K562 (cell line): Measurements from ENCODE around the gene SLC38A8. TPM values are rescaled to one million over a fixed set of nuclear protein-coding genes. Genes with fewer than 3 reads are reported as not detected.
A peak's percentile ranks its signal among the peaks of the same experiment; 100 is the strongest.

Experiments
- ATAC-seq: fragments of 200-7000 bp; cut with Tn5 transposase; 3 replicates; pipeline ENCODE4 v1.9.1; 2020; ENCODE audit warnings: moderate library complexity
- BruUV-seq: library from RNA; stranded (reverse); fragments of 400-500 nt; replicated peaks from 2 replicates; lab custom pipeline; 2021; lab: Mats Ljungman, UMichigan
- CTCF ChIA-PET: fragments of 300-600 bp; formaldehyde crosslinking; extraction: SDS; loops from one replicate; lab custom pipeline; 2021; ENCODE audit warnings: low intra/inter-chr PET ratio; lab: Yijun Ruan, JAX
- POLR2A ChIA-PET: fragments of 300-600, 350-650 bp; sonication (Branson Sonifier 250); formaldehyde crosslinking; extraction: SDS; loops from one replicate; lab custom pipeline; 2021; ENCODE audit warnings: antibody characterized with exemption, inconsistent platforms; lab: Yijun Ruan, JAX
- DNase-seq, 4 experiments: peaks; one replicate each; pipeline versions ENCODE4 v3.0.0 to v3.0.0-alpha.2; 2011 to 2018; ENCODE audit warnings: low spot score in 3 of 4, mixed read lengths in 3 of 4; ENCODE audit errors: extremely low read depth in 1 of 4
- FAIRE-seq: peaks from 2 replicates; lab custom pipeline; 2011; peaks lifted over from hg19 to GRCh38; lab: Jason Lieb, UNC
- H2AFZ ChIP-seq: 2 replicates; pipeline ENCODE4 v1.6.0; 2011; ENCODE audit warnings: low read depth, low read length, control low read depth, inconsistent platforms
- H3K27ac ChIP-seq: fragments of 200-600 bp; 3 replicates; pipeline ENCODE4 v1.8.0; 2011; ENCODE audit warnings: low read depth, mild to moderate bottlenecking, control low read depth, inconsistent platforms, low read length, moderate library complexity, mixed read lengths; ENCODE audit errors: extremely low read depth
- H3K27me3 ChIP-seq, 2 experiments: fragments of 300-600 bp in 1 of 2; 2 replicates in 1 of 2; 3 replicates in 1 of 2; pipeline versions ENCODE4 v1.6.0 to v1.8.0; 2011; ENCODE audit warnings: inconsistent platforms in 2 of 2, low read length in 2 of 2, mild to moderate bottlenecking in 1 of 2, mixed read lengths in 1 of 2, moderate library complexity in 1 of 2; ENCODE audit not compliant: control insufficient read depth in 2 of 2, insufficient read depth in 2 of 2
- H3K36me3 ChIP-seq: fragments of 300-600 bp; 3 replicates; pipeline ENCODE4 v1.8.0; 2011; ENCODE audit warnings: mild to moderate bottlenecking, low read length, inconsistent platforms; ENCODE audit not compliant: control insufficient read depth, insufficient read depth
- H3K4me1 ChIP-seq, 2 experiments: fragments of 200-600 bp in 1 of 2; replicated peaks in 1 of 2; 2 replicates in 1 of 2; 3 replicates in 1 of 2; pipeline versions ENCODE4 v1.5.1 to v1.8.0; 2011; ENCODE audit warnings: inconsistent platforms in 2 of 2, low read length in 2 of 2, mild to moderate bottlenecking in 1 of 2, mixed read lengths in 1 of 2, moderate library complexity in 1 of 2; ENCODE audit not compliant: control insufficient read depth in 2 of 2, insufficient read depth in 2 of 2
- H3K4me2 ChIP-seq: 2 replicates; pipeline ENCODE4 v1.6.1; 2011; ENCODE audit warnings: low read length, control low read depth, inconsistent platforms, mixed read lengths; ENCODE audit not compliant: insufficient read depth
- H3K4me3 ChIP-seq: fragments of 200-600 bp; sonication (generic), shearing (Covaris generic); 2 replicates; pipeline ENCODE4 v1.5.1; 2016; ENCODE audit warnings: control low read depth, inconsistent platforms
- H3K79me2 ChIP-seq: fragments of 200-600 bp; 3 replicates; pipeline ENCODE4 v1.8.0; 2011; ENCODE audit warnings: low read length, inconsistent platforms; ENCODE audit not compliant: control insufficient read depth, insufficient read depth
- H3K9ac ChIP-seq, 2 experiments: 2 replicates each; pipeline versions ENCODE4 v1.6.0 to v1.6.1; 2011; ENCODE audit warnings: low read depth in 2 of 2, low read length in 2 of 2, control low read depth in 1 of 2, inconsistent platforms in 1 of 2, mild to moderate bottlenecking in 1 of 2, mixed read lengths in 1 of 2; ENCODE audit not compliant: insufficient read depth in 1 of 2
- H3K9me1 ChIP-seq: one replicate; pipeline ENCODE4 v1.6.0; 2011; ENCODE audit warnings: inconsistent platforms, mild to moderate bottlenecking, low read length, moderate library complexity; ENCODE audit not compliant: control insufficient read depth, insufficient read depth
- H3K9me3 ChIP-seq: replicated peaks from 2 replicates; pipeline ENCODE4 v1.5.1; 2011; ENCODE audit warnings: low read depth, low read length, inconsistent platforms; ENCODE audit not compliant: control insufficient read depth, insufficient read depth
- H4K20me1 ChIP-seq: replicated peaks from 2 replicates; pipeline ENCODE4 v1.6.1; 2011; ENCODE audit warnings: low read length, inconsistent platforms, mixed read lengths; ENCODE audit not compliant: control insufficient read depth, insufficient read depth
- AFF1 ChIP-seq, 2 experiments: fragments of 450-650 bp; IDR thresholded peaks; 2 replicates each; pipeline ENCODE4 v1.6.1; 2018; ENCODE audit warnings: mild to moderate bottlenecking in 2 of 2, low read depth in 1 of 2; ENCODE audit not compliant: partially characterized antibody in 2 of 2
- MEIS2 ChIP-seq: fragments of 450-650 bp; IDR thresholded peaks from 2 replicates; pipeline ENCODE4 v1.6.1; 2014; ENCODE audit warnings: mild to moderate bottlenecking; ENCODE audit not compliant: partially characterized antibody
- POLR2H ChIP-seq: IDR thresholded peaks from 2 replicates; pipeline ENCODE4 v1.6.1; 2016; ENCODE audit warnings: missing genetic modification characterization, low read depth, mild to moderate bottlenecking, control low read depth, missing compliant biosample characterization, moderate library complexity
- WGBS: fragments of 100-300 bp; shearing (Covaris generic); methylation state at CpG from one replicate; pipeline ENCODE4 v1.1.6; 2016; ENCODE audit warnings: low coverage, mixed read lengths; ENCODE audit not compliant: insufficient coverage; ENCODE audit errors: missing lambda C conversion rate; 5-methylcytosine and 5-hydroxymethylcytosine counted together
- in situ Hi-C: fragments of 300-500 bp; cut with MboI; formaldehyde crosslinking; loops from 4 replicates; pipeline ENCODE4 v1.15.0; 2018; ENCODE audit warnings: inconsistent platforms, mixed read lengths
- intact Hi-C: fragments of 100-400 bp; cut with micrococcal nuclease; formaldehyde crosslinking; loops from 2 replicates; pipeline ENCODE4 v1.14.2; 2022
- polyA plus RNA-seq, 8 experiments: library from polyadenylated mRNA; depleted of rRNA in 4 of 8; stranded (reverse) in 5 of 8; unstranded in 3 of 8; fragments of >200 nt; fragmentation: Nextera tagmentation in 2 of 8; fragmentation: Illumina TruSeq in 1 of 8; extraction: Ambion mirVana in 2 of 8; extraction: Trizol in 1 of 8; gene quantifications; 2 replicates each; pipeline versions ENCODE4 v1.2.1 to v1.2.3, GENCODE V29; 2011 to 2014; ENCODE audit warnings: inconsistent platforms in 1 of 8, missing spikeins in 1 of 8
- total RNA-seq, 7 experiments: library from RNA; depleted of rRNA in 6 of 7; stranded (reverse); fragments of >200 nt in 6 of 7; fragmentation: Illumina TruSeq in 2 of 7; extraction: Trizol in 2 of 7; gene quantifications; 2 replicates each; pipeline versions ENCODE4 v1.2.1 to v1.2.3, GENCODE V29; 2011 to 2021; ENCODE audit warnings: low replicate concordance in 1 of 7
- TF ChIP-seq, protein P1 (sequence below): fragments of 450-650 bp; IDR thresholded peaks from 2 replicates; pipeline ENCODE4 v1.6.1; 2017; ENCODE audit warnings: antibody characterized with exemption, mild to moderate bottlenecking
- TF ChIP-seq, protein P2 (sequence below), 2 experiments: IDR thresholded peaks in 1 of 2; conservative IDR thresholded peaks in 1 of 2; 2 replicates each; pipeline ENCODE4 v1.6.1; 2016; ENCODE audit warnings: low read depth in 2 of 2, mild to moderate bottlenecking in 1 of 2, missing compliant biosample characterization in 1 of 2, missing genetic modification characterization in 1 of 2, moderate library complexity in 1 of 2

Gene SLC38A8
- total and polyA plus RNA-seq, 9 of the 15 experiments (the other 6 are each of a cell fraction or from before 2014, with no cell fraction given), result 0.28 TPM; not detected in 8

- H4K20me1 ChIP-seq, result peaks cover 15% of the 10 kb centered on the region
- in situ Hi-C loops (no loop called here), intact Hi-C loops (no loop called here)
- TF ChIP-seq AFF1 (IDR thresholded peaks at IDR 0.05; ENCODE audit: low read depth in 1 of 2, partially characterized antibody in 2 of 2) (no peak), POLR2H (tag) (no peak), MEIS2 (peak; percentile 70)
- TF ChIP-seq, protein P1, sequence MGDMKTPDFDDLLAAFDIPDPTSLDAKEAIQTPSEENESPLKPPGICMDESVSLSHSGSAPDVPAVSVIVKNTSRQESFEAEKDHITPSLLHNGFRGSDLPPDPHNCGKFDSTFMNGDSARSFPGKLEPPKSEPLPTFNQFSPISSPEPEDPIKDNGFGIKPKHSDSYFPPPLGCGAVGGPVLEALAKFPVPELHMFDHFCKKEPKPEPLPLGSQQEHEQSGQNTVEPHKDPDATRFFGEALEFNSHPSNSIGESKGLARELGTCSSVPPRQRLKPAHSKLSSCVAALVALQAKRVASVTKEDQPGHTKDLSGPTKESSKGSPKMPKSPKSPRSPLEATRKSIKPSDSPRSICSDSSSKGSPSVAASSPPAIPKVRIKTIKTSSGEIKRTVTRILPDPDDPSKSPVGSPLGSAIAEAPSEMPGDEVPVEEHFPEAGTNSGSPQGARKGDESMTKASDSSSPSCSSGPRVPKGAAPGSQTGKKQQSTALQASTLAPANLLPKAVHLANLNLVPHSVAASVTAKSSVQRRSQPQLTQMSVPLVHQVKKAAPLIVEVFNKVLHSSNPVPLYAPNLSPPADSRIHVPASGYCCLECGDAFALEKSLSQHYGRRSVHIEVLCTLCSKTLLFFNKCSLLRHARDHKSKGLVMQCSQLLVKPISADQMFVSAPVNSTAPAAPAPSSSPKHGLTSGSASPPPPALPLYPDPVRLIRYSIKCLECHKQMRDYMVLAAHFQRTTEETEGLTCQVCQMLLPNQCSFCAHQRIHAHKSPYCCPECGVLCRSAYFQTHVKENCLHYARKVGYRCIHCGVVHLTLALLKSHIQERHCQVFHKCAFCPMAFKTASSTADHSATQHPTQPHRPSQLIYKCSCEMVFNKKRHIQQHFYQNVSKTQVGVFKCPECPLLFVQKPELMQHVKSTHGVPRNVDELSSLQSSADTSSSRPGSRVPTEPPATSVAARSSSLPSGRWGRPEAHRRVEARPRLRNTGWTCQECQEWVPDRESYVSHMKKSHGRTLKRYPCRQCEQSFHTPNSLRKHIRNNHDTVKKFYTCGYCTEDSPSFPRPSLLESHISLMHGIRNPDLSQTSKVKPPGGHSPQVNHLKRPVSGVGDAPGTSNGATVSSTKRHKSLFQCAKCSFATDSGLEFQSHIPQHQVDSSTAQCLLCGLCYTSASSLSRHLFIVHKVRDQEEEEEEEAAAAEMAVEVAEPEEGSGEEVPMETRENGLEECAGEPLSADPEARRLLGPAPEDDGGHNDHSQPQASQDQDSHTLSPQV, result no peak
- TF ChIP-seq, protein P2, sequence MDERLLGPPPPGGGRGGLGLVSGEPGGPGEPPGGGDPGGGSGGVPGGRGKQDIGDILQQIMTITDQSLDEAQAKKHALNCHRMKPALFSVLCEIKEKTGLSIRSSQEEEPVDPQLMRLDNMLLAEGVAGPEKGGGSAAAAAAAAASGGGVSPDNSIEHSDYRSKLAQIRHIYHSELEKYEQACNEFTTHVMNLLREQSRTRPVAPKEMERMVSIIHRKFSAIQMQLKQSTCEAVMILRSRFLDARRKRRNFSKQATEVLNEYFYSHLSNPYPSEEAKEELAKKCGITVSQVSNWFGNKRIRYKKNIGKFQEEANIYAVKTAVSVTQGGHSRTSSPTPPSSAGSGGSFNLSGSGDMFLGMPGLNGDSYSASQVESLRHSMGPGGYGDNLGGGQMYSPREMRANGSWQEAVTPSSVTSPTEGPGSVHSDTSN (CRISPR knock-in tag; IDR thresholded peaks at IDR 0.05; ENCODE audit: low read depth), result no peak
- TF ChIP-seq, protein P2 (tag; conservative IDR thresholded peaks at IDR 0.05; ENCODE audit: low read depth), result 0 out of 2 replicates have a peak, but pooled peaks have one; percentile 22
Observed at GRCh38 chr16:84003038-84003437, 39.6 kb downstream of the SLC38A8 start.

More at GRCh38 chr16:84003038-84003437, 39.6 kb downstream of the SLC38A8 start:
- 1% methylated on average over 12 of the region's 12 CpGs for WGBS
- ChIA-PET CTCF (no interaction called here), POLR2A (no interaction called here)
- no peaks in the 10 kb centered on the region for H3K9me1 ChIP-seq
- FAIRE-seq (no peak), ATAC-seq (peak; percentile 15; the same call in 2 of the 3 replicates), DNase-seq (no peak)
- BruUV-seq, result no TSS peak
- H3K27ac ChIP-seq, result no peak overlapping the region
- H2AFZ ChIP-seq, result no peak overlapping the region
- no peaks in the 10 kb centered on the region for H3K9me3 ChIP-seq
- H3K9ac ChIP-seq, result no peak overlapping the region
- H3K4me3 ChIP-seq, result no peak overlapping the region
- H3K27me3 ChIP-seq, result peaks cover 65 to 92% of the 10 kb centered on the region in 2 experiments
- no peaks in the 10 kb centered on the region for H3K36me3 ChIP-seq
- no peaks in the 10 kb centered on the region for H3K79me2 ChIP-seq
- no peaks in the 10 kb centered on the region; a peak in 1 of 5 replicates for H3K4me1 ChIP-seq
- H3K4me2 ChIP-seq, result no peak overlapping the region
